HG02973 (cell line): ENCODE results near the gene LAYN.

Experiments used
- ATAC-seq: cut with Tn5 transposase; IDR thresholded peaks from one replicate; pipeline ENCODE4 v1.9.1; 2021; ENCODE audit warnings: moderate library complexity; ENCODE audit not compliant: unreplicated experiment

The LAYN gene

GRCh38 chr11:111540114-111540936 lies at the start of gene LAYN:
Gene LAYN, plus strand, starts transcription at chr11:111540720. Its CDS starts 124 bp downstream, at chr11:111540844.
- no peak for ATAC-seq

DNA sequence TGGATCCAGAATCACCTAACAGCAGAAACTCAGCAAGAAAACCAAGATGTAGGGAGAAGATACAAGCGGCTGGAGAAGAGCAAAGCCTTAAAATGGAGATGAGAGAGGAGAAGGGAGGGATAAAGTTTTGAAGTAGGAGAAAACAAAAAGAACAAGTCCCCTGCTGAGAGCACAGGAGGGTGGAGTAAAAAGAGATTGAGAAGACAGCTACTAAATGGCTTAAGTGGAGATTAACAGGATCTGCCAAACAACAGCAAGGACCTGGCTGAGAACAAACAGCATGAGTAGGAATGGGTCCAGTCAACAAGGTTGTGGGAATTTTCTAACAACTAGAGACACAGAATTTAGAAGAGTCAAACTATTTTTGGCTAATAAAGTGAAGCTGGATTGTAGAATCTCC lies 46.5 kb upstream of the LAYN start:
- ATAC-seq: no peak

- no peak for ATAC-seq
Observed at GRCh38 chr11:111499483-111499882, 41.0 kb upstream of the LAYN start.

DNA sequence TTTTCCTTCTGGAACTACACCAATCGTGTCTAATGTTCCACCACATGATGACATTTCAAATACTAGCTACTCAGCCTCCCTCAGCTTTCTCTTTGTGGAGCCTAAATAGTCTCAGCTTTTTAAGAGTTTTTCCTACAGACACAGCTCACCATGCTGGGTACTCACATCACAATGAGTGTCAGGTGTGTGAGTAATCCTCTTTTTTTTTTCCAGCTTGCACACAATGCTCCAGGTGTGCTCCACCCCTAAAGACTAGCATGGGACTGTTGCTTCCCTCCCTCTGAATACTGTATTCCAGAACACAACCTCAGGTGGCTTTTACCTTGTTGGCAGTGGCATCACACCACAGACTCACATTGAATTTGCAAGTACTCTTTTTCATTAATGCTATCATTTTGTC lies 40.0 kb upstream of the LAYN start:
- no peak for ATAC-seq

- ATAC-seq: no peak
Observed at GRCh38 chr11:111502611-111503010, 37.9 kb upstream of the LAYN start.

- no peak for ATAC-seq
Observed at GRCh38 chr11:111510311-111510710, 30.2 kb upstream of the LAYN start.

DNA sequence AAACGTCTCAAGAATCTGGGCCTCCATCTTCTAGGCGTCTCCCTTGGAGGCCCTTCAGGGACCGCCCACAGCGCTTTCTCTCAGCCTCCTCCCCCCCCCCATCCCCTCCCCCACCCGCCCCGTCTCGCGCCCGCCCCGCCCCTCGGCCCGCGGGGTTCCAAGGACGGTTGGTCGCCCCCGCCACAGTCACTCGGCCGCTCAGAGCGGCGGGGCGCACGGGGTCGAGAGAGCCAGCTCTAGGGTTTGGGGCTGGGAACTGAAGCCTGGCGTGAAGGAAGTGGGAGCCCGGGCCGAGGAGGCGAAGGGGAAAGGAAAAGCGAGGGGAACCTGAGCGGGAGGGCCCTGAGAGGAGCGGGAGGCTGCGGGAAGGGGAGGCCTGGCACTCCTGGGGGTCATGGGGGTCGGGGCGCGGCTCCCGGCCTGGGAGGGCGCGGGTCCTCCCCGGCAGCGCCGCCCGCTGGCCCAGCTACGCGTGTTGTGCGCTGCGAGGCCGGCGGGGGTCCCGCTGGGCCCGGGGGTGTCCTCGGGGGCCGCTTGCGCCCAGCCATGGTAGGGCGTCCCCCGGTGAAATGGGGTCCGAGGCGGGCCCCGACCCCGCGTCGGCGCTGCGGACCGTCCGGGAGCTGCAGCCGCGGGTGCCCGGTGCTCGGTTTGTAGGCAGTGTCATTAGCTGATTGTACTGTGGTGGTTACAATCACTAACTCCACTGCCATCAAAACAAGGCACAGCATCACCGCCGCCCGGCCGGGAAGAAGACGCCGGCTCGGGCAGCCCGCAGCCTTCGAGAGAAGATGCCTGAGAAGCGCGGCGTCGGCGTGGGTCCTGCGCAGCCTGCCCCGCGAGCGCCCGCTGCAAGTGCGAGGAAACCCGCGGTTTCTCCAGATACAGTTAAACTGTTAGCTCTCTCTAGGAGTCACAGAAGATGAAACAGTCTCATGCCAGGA lies 28.0 kb upstream of the LAYN start, which contains the start of gene BTG4:
TSS of gene BTG4 (minus strand) at position 91 of the 944 bp plus-strand sequence. CDS start 13,610 bp downstream, outside the sequence.
- no peak for ATAC-seq

- no peak for ATAC-seq
Observed at GRCh38 chr11:111513240-111513605, 27.3 kb upstream of the LAYN start.

DNA sequence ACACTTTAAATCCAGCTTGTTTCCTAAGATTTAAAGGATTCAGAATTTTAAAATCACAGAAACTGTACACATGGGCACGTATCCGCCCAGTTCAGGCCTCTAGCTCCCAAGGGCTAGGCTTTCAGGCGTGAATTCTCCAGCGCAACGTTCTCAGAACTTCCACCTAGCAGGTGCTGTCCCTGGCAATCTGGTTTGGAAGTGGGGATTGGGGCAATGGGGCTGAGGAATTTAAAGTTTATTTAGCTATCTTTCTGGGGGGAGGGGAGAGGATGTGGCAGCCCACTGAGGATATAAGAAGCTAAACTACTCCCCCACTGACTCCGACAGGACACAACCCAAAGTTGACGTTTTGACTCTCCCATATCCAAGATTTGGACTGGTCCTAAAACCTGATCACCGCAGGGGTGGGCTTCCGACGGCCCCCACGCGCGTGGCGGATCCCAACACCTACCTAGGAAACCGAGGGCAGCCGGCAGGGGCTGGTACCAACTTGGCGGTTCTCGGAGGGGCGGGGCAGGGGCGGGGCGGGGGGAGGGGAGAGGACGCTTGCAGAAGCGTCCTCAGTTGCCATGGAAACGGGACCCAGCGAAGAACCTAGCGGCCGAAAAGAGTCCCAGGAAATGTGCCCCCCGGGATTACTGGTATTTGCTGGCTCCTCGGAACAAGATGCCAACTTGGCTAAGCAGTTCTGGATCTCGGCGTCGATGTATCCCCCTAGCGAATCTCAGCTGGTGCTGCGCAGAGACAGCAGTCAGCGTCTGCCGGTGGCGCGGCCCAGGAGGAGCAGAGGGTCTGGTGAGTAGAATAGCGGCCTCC lies 26.1 kb upstream of the LAYN start, which contains the start of gene HOATZ:
TSS of gene HOATZ (plus strand) at position 563 of the 816 bp plus-strand sequence. CDS start at position 570, 7 bp downstream.
- no peak for ATAC-seq

GRCh38 chr11:111515591-111515990 lies 24.9 kb upstream of the LAYN start:
- ATAC-seq: no peak

GRCh38 chr11:111518668-111519067 lies 21.9 kb upstream of the LAYN start:
- no peak for ATAC-seq

- ATAC-seq: no peak
Observed at GRCh38 chr11:111520560-111520959, 20.0 kb upstream of the LAYN start.

GRCh38 chr11:111521135-111521534 lies 19.4 kb upstream of the LAYN start:
- ATAC-seq: no peak

DNA sequence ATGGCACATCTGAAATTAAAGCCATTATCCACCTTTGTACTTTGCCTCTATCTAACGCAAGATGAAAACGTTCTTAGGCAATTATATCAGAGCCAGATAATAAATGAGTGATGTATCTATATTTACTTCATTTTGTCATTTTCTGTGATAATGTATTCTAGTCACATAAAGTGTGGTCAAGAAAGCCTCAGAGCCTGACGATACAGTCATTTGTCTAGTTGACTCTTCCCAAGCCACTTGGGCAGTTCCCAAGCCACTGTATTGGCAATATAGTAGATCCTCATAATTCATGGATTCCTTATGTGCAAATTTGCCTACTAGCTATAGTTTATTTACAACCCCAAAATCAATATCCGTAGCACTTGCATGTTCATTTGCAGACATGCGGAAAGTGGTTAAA lies 18.1 kb upstream of the LAYN start:
- no peak for ATAC-seq

- no peak for ATAC-seq
Observed at GRCh38 chr11:111523343-111523742, 17.2 kb upstream of the LAYN start.

- no peak for ATAC-seq
Observed at GRCh38 chr11:111524056-111524455, 16.5 kb upstream of the LAYN start.

DNA sequence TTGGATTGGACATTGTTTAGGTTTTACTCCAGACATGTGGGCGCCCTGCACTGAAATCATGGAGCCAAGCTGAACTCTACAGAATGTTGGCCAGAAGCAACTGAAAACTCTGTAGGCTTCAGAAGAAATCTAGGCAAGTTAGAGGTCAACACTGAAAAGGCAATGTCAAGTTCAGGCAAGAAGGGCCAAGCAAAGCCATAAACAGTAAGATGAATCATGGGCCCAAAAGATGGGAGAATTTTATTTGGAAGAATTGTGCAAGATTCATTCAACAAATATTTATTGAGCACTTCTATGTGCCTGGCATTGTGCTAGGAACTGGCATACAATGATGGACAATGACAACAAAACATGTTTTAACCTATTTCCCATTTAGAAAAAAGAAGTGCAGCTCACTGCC lies 15.1 kb upstream of the LAYN start:
- no peak for ATAC-seq

- ATAC-seq: no peak
Observed at GRCh38 chr11:111526501-111526900, 14.0 kb upstream of the LAYN start.

GRCh38 chr11:111527279-111527678 lies 13.2 kb upstream of the LAYN start:
- ATAC-seq: no peak

DNA sequence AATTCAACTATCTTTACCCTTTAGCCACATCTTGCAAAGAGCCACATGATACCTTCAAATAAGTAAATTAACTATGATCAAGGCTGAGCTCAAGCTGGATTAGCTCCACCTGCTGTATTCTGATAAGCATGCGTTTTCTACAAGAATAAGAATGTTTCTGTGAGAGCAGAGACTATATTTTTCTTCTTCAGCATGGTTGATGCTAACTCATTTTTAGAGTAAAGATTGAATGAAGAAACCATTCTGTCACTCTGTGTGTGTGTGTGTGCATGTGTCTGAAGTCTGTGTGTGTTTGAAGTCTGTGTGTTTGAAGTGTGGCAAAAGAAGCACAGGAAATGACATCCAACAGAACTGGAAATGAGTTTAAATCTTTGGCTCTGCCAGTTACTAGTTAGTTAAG lies 12.0 kb upstream of the LAYN start:
- no peak for ATAC-seq

GRCh38 chr11:111530091-111530490 lies 10.4 kb upstream of the LAYN start:
- no peak for ATAC-seq
